Measurements from ENCODE around the gene LMAN1. TPM values are rescaled to one million over a fixed set of nuclear protein-coding genes. Genes with fewer than 3 reads are reported as not detected.

Gene LMAN1
- total RNA-seq (2014; rRNA removed; shearing (Covaris generic)), result 158 and 159 TPM in 2 replicates

GRCh38 chr18:59358712-59359575 is at the start of gene LMAN1:
Gene LMAN1, minus strand, starts transcription at chr18:59359265. Its CDS starts 21 bp downstream, at chr18:59359244.
- Histone ChIP-seq H3K4me3 (peak within 1 kb of the TSS; percentile 77), H3K36me3 (peaks cover 38% of the 10 kb centered on the region), H3K27ac (peak within 1 kb of the TSS; percentile 53), H3K4me1 (replicated peaks) (peaks cover 14% of the 10 kb centered on the region; the same call in 1 of the 2 replicates), H3K27me3 (replicated peaks) (peaks cover 15% of the 10 kb centered on the region), H3K9me3 (replicated peaks) (no peaks in the 10 kb centered on the region)
- DNase-seq (ENCODE audit: low read depth in 1 of 2, low spot score in 2 of 2), result peak; percentile 93 to 97

GRCh38 chr18:59402432-59403090 is 43.5 kb upstream of the LMAN1 start:
- Histone ChIP-seq H3K36me3 (no peaks in the 10 kb centered on the region), H3K27ac (no peak overlapping the region), H3K4me1 (replicated peaks) (no peaks in the 10 kb centered on the region), H3K27me3 (replicated peaks) (no peaks in the 10 kb centered on the region; the same call in 1 of the 2 replicates), H3K4me3 (no peak overlapping the region), H3K9me3 (replicated peaks) (no peaks in the 10 kb centered on the region)
- peak; percentile 60 to 74 for DNase-seq (ENCODE audit: low read depth in 1 of 2, low spot score in 2 of 2)

GRCh38 chr18:59400407-59400806 is 41.3 kb upstream of the LMAN1 start:
- Histone ChIP-seq H3K27ac (no peak overlapping the region), H3K27me3 (replicated peaks) (no peaks in the 10 kb centered on the region; the same call in none of the 2 replicates), H3K9me3 (replicated peaks) (no peaks in the 10 kb centered on the region), H3K36me3 (no peaks in the 10 kb centered on the region), H3K4me1 (replicated peaks) (no peaks in the 10 kb centered on the region), H3K4me3 (no peak overlapping the region)
- DNase-seq (ENCODE audit: low read depth in 1 of 2, low spot score in 2 of 2), result no peak

- H3K4me1 ChIP-seq (replicated peaks), result no peaks in the 10 kb centered on the region
- H3K27ac ChIP-seq, result no peak overlapping the region
- H3K4me3 ChIP-seq, result no peak overlapping the region
- no peak for DNase-seq (ENCODE audit: low read depth in 1 of 2, low spot score in 2 of 2)
- H3K27me3 ChIP-seq (replicated peaks), result peaks cover 13% of the 10 kb centered on the region
- H3K36me3 ChIP-seq, result no peaks in the 10 kb centered on the region
- no peaks in the 10 kb centered on the region for H3K9me3 ChIP-seq (replicated peaks)
These were observed 36.4 kb upstream of the LMAN1 start for GRCh38 chr18:59395226-59396175.

GRCh38 chr18:59393381-59393780 is 34.3 kb upstream of the LMAN1 start:
- Histone ChIP-seq H3K4me3 (no peak overlapping the region), H3K36me3 (no peaks in the 10 kb centered on the region), H3K9me3 (replicated peaks) (no peaks in the 10 kb centered on the region), H3K4me1 (replicated peaks) (no peaks in the 10 kb centered on the region), H3K27ac (no peak overlapping the region), H3K27me3 (replicated peaks) (peaks cover 24% of the 10 kb centered on the region)
- no peak for DNase-seq (ENCODE audit: low read depth in 1 of 2, low spot score in 2 of 2)

GRCh38 chr18:59388817-59389216 is 29.8 kb upstream of the LMAN1 start:
- no peaks in the 10 kb centered on the region for H3K4me1 ChIP-seq (replicated peaks)
- peaks cover 17% of the 10 kb centered on the region for H3K27me3 ChIP-seq (replicated peaks)
- no peak overlapping the region for H3K27ac ChIP-seq
- H3K4me3 ChIP-seq, result no peak overlapping the region
- no peaks in the 10 kb centered on the region for H3K9me3 ChIP-seq (replicated peaks)
- H3K36me3 ChIP-seq, result no peaks in the 10 kb centered on the region
- no peak for DNase-seq (ENCODE audit: low read depth in 1 of 2, low spot score in 2 of 2)

GRCh38 chr18:59387687-59388565 is 28.9 kb upstream of the LMAN1 start:
- Histone ChIP-seq H3K4me1 (replicated peaks) (no peaks in the 10 kb centered on the region), H3K9me3 (replicated peaks) (no peaks in the 10 kb centered on the region), H3K4me3 (no peak overlapping the region), H3K36me3 (no peaks in the 10 kb centered on the region), H3K27ac (no peak overlapping the region), H3K27me3 (replicated peaks) (peaks cover 14% of the 10 kb centered on the region)
- DNase-seq (ENCODE audit: low read depth in 1 of 2, low spot score in 2 of 2), result no peak

GRCh38 chr18:59386909-59387686 is 28.0 kb upstream of the LMAN1 start:
- no peak for DNase-seq (ENCODE audit: low read depth in 1 of 2, low spot score in 2 of 2)
- H3K36me3 ChIP-seq, result no peaks in the 10 kb centered on the region
- H3K4me1 ChIP-seq (replicated peaks), result no peaks in the 10 kb centered on the region
- H3K27ac ChIP-seq, result no peak overlapping the region
- no peak overlapping the region for H3K4me3 ChIP-seq
- H3K27me3 ChIP-seq (replicated peaks), result peaks cover 11% of the 10 kb centered on the region; the same call in 1 of the 2 replicates
- H3K9me3 ChIP-seq (replicated peaks), result no peaks in the 10 kb centered on the region

GRCh38 chr18:59385191-59385590 is 26.1 kb upstream of the LMAN1 start:
- DNase-seq (ENCODE audit: low read depth in 1 of 2, low spot score in 2 of 2), result no peak
- Histone ChIP-seq H3K4me1 (replicated peaks) (no peaks in the 10 kb centered on the region), H3K27me3 (replicated peaks) (peaks cover 11% of the 10 kb centered on the region), H3K27ac (no peak overlapping the region), H3K36me3 (no peaks in the 10 kb centered on the region), H3K9me3 (replicated peaks) (no peaks in the 10 kb centered on the region), H3K4me3 (no peak overlapping the region)

- DNase-seq (ENCODE audit: low read depth in 1 of 2, low spot score in 2 of 2), result no peak
- Histone ChIP-seq H3K36me3 (no peaks in the 10 kb centered on the region), H3K4me3 (no peak overlapping the region), H3K4me1 (replicated peaks) (no peaks in the 10 kb centered on the region), H3K9me3 (replicated peaks) (no peaks in the 10 kb centered on the region), H3K27me3 (replicated peaks) (peaks cover 3% of the 10 kb centered on the region), H3K27ac (no peak overlapping the region)
These were observed 24.8 kb upstream of the LMAN1 start for GRCh38 chr18:59383851-59384250.

- no peaks in the 10 kb centered on the region for H3K9me3 ChIP-seq (replicated peaks)
- H3K4me1 ChIP-seq (replicated peaks), result no peaks in the 10 kb centered on the region
- DNase-seq (ENCODE audit: low read depth in 1 of 2, low spot score in 2 of 2), result no peak
- no peaks in the 10 kb centered on the region for H3K36me3 ChIP-seq
- no peaks in the 10 kb centered on the region; the same call in 1 of the 2 replicates for H3K27me3 ChIP-seq (replicated peaks)
- H3K4me3 ChIP-seq, result no peak overlapping the region
- no peak overlapping the region for H3K27ac ChIP-seq
These were observed 23.3 kb upstream of the LMAN1 start for GRCh38 chr18:59382383-59382782.

- DNase-seq (ENCODE audit: low read depth in 1 of 2, low spot score in 2 of 2), result no peak
- H3K27ac ChIP-seq, result no peak overlapping the region
- H3K27me3 ChIP-seq (replicated peaks), result peaks cover 2% of the 10 kb centered on the region; the same call in 1 of the 2 replicates
- no peaks in the 10 kb centered on the region for H3K36me3 ChIP-seq
- no peak overlapping the region for H3K4me3 ChIP-seq
- H3K9me3 ChIP-seq (replicated peaks), result no peaks in the 10 kb centered on the region
- no peaks in the 10 kb centered on the region for H3K4me1 ChIP-seq (replicated peaks)
These were observed 22.9 kb upstream of the LMAN1 start for GRCh38 chr18:59381949-59382348.

Measured in SJSA1 (cell line).